Stomach smooth muscle (tissue), 2 donors: ENCODE data around the gene TRPM8.

Experiments
- H3K27ac ChIP-seq: one replicate; pipeline ENCODE4 v1.7.0; 2013; ENCODE audit warnings: mild to moderate bottlenecking, low read length, inconsistent platforms
- H3K27me3 ChIP-seq, 2 donors: one replicate each; pipeline ENCODE4 v1.7.0; 2013; ENCODE audit warnings: low read length in 2 of 2; ENCODE audit not compliant: insufficient read depth in 2 of 2, control insufficient read depth in 1 of 2
- H3K36me3 ChIP-seq, 2 donors: one replicate each; pipeline ENCODE4 v1.7.0; 2013; ENCODE audit warnings: low read length in 2 of 2; ENCODE audit not compliant: control insufficient read depth in 2 of 2, insufficient read depth in 2 of 2
- H3K4me1 ChIP-seq: one replicate; pipeline ENCODE4 v1.7.0; 2013; ENCODE audit warnings: low read length; ENCODE audit not compliant: control insufficient read depth, insufficient read depth
- H3K4me3 ChIP-seq, 2 donors: one replicate each; pipeline ENCODE4 v1.7.0; 2013; ENCODE audit warnings: low read length in 2 of 2
- H3K9ac ChIP-seq, 2 donors: one replicate each; pipeline ENCODE4 v1.7.0; 2013; ENCODE audit warnings: low read length in 2 of 2, mild to moderate bottlenecking in 1 of 2
- H3K9me3 ChIP-seq, 2 donors: one replicate each; pipeline ENCODE4 v1.7.0; 2013; ENCODE audit warnings: low read length in 2 of 2; ENCODE audit not compliant: control insufficient read depth in 2 of 2
- donor health status: healthy.
- donor health status: Pancreatic carcinoma.

The TRPM8 gene

DNA sequence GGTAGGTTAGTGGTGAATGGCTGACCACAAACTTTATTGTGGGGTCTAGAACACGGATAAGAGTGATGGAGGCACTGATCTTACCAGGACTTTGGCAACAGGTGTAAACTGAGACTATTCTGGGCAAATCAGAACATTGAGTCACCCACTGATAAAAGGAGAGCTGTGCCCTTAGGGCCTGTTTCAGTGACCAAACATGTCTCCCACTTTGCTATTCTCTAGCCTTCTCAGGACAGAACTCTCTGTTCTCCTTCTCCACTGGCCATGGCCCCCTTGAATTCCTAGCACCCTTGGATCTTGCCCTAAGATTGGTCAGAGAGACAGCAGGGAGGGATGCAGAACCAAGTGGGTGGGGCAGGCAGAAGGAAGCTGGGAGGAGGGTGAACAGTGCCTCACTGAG, 18.3 kb downstream of the TRPM8 start:
- no peak overlapping the region for H3K4me3 ChIP-seq
- no peak overlapping the region for H3K9ac ChIP-seq
- H3K4me1 ChIP-seq = no peaks in the 10 kb centered on the region
- H3K9me3 ChIP-seq = no peaks in the 10 kb centered on the region
- H3K27ac ChIP-seq = no peak overlapping the region
- H3K27me3 ChIP-seq = peaks cover 17 to 27% of the 10 kb centered on the region in 2 donors
- no peaks in the 10 kb centered on the region for H3K36me3 ChIP-seq

- peaks cover 14 to 27% of the 10 kb centered on the region in 2 donors for H3K27me3 ChIP-seq
- H3K27ac ChIP-seq = no peak overlapping the region
- H3K4me1 ChIP-seq = no peaks in the 10 kb centered on the region
- H3K4me3 ChIP-seq = no peak overlapping the region
- no peak overlapping the region for H3K9ac ChIP-seq
- H3K9me3 ChIP-seq = no peaks in the 10 kb centered on the region
- no peaks in the 10 kb centered on the region for H3K36me3 ChIP-seq
Measured at GRCh38 chr2:233936089-233936488, 18.9 kb downstream of the TRPM8 start.

- Histone ChIP-seq H3K27me3 (peaks cover 9 to 18% of the 10 kb centered on the region in 2 donors), H3K9ac (no peak overlapping the region), H3K36me3 (no peaks in the 10 kb centered on the region), H3K27ac (no peak overlapping the region), H3K4me3 (peak overlapping the region in 1 of 2 donors; percentile 35), H3K9me3 (peaks cover 0 to 3% of the 10 kb centered on the region in 2 donors), H3K4me1 (no peaks in the 10 kb centered on the region)
Measured at GRCh38 chr2:233938676-233939370, 21.6 kb downstream of the TRPM8 start.

- H3K4me1 ChIP-seq = no peaks in the 10 kb centered on the region
- no peak overlapping the region for H3K27ac ChIP-seq
- peaks cover 9 to 18% of the 10 kb centered on the region in 2 donors for H3K27me3 ChIP-seq
- peaks cover 0 to 3% of the 10 kb centered on the region in 2 donors for H3K9me3 ChIP-seq
- H3K4me3 ChIP-seq = no peak overlapping the region
- no peaks in the 10 kb centered on the region for H3K36me3 ChIP-seq
- H3K9ac ChIP-seq = no peak overlapping the region
Measured at GRCh38 chr2:233940376-233941276, 23.5 kb downstream of the TRPM8 start.

DNA sequence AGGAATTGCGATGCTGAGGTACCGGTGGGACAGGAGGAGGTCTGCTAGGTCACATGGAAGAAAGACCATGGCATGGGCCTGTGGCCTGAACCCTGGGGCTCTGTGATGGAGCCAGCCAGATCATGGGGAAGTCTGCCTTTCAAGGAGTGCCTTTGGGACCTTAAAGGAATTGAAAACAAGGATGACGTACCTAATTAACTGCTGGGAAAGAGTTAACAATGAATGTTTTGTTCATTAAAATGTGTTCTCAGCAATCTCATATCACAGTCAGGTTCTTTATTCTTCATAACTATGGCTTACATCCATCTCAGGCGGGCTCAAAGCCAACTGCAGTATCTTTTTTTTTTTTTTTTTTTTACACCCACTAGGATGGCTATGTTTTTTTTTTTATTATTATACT, 25.6 kb downstream of the TRPM8 start:
- Histone ChIP-seq H3K27ac (no peak overlapping the region), H3K9me3 (peaks cover 0 to 3% of the 10 kb centered on the region in 2 donors), H3K4me1 (no peaks in the 10 kb centered on the region), H3K4me3 (no peak overlapping the region), H3K27me3 (peaks cover 9 to 10% of the 10 kb centered on the region in 2 donors), H3K36me3 (no peaks in the 10 kb centered on the region), H3K9ac (no peak overlapping the region)

DNA sequence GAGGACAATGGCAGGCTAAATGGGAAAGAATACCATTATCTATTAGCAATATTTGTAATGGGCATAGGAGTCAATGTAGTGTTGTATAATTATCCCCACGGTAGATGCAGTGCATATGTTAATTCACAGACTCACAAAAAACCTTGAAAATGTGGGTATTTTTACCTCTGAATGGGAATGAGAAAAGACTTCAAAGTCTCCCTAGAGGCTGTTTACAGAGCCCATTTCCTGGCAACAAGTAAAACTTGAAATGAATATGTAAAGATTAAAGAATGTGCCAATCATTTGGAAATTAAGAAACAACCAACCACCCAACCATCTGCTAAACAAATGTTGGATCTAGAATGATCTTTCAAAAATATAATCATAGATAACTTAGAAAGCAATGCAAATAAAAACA, 27.1 kb downstream of the TRPM8 start:
- Histone ChIP-seq H3K9me3 (peaks cover 0 to 3% of the 10 kb centered on the region in 2 donors), H3K27ac (no peak overlapping the region), H3K9ac (no peak overlapping the region), H3K27me3 (peaks cover 0 to 2% of the 10 kb centered on the region in 2 donors), H3K4me1 (no peaks in the 10 kb centered on the region), H3K4me3 (no peak overlapping the region), H3K36me3 (no peaks in the 10 kb centered on the region)

DNA sequence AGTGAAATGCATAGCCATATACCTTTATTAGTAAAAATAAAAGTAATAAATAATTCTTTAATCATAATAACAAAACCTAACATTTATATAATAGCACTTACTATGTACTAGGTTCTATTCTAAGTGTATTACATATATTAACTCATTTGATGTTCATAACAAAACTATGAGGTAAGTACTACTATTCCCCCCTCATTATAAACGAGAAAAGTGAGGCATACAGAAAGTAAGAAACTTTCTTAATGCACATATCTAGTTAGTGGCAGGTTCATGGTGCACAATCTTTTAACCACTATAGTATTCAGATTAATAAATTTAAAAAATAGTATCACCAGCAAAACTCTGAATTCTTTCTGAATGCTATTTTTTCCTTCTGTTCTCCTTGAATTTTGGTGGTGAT, 27.5 kb downstream of the TRPM8 start:
- Histone ChIP-seq H3K9ac (no peak overlapping the region), H3K4me3 (no peak overlapping the region), H3K4me1 (no peaks in the 10 kb centered on the region), H3K36me3 (no peaks in the 10 kb centered on the region), H3K27ac (no peak overlapping the region), H3K9me3 (peaks cover 0 to 3% of the 10 kb centered on the region in 2 donors), H3K27me3 (peaks cover 0 to 2% of the 10 kb centered on the region in 2 donors)

- Histone ChIP-seq H3K36me3 (no peaks in the 10 kb centered on the region), H3K9me3 (peaks cover 0 to 3% of the 10 kb centered on the region in 2 donors), H3K4me1 (no peaks in the 10 kb centered on the region), H3K4me3 (no peak overlapping the region), H3K27ac (no peak overlapping the region), H3K27me3 (peaks cover 0 to 2% of the 10 kb centered on the region in 2 donors), H3K9ac (no peak overlapping the region)
Measured at GRCh38 chr2:233945146-233945545, 28.0 kb downstream of the TRPM8 start.

DNA sequence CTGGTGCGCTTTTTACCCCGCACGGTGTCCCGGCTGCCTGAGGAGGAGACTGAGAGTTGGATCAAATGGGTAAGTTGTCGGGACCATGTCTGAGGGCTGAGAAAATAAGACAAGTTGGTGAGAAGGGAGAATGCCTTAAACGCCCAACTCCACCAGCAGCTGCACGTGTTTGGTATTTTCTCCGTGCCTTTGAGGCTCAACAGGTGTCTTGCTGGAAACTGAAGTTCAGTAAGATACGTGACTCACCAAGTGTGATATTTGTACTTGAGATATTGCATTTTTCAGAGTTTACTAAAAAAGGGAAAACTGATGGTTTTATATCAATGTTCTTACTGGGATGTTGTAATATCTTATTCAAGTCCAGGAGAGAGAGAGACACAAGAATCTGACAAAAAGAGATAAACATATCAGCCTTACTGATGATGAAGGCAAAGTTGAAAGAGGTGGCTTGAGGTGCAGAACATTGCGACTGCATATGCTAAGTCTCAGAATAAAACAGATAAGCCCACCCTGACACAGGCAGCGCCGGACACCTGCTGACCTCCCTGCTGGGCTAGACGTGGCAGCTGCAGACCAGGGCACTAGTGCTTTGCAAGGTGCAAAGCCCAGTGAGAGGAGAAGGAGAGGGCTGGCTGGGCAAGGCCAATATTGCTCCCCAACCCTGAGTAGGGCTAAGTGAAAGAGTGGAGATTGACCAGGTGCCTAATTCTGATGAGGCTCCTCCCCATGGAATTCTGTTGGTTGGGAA, 33.1 kb downstream of the TRPM8 start:
- H3K36me3 ChIP-seq = no peaks in the 10 kb centered on the region
- H3K9me3 ChIP-seq = no peaks in the 10 kb centered on the region
- H3K27me3 ChIP-seq = no peaks in the 10 kb centered on the region
- H3K27ac ChIP-seq = no peak overlapping the region
- no peaks in the 10 kb centered on the region for H3K4me1 ChIP-seq
- no peak overlapping the region for H3K4me3 ChIP-seq
- no peak overlapping the region for H3K9ac ChIP-seq

DNA sequence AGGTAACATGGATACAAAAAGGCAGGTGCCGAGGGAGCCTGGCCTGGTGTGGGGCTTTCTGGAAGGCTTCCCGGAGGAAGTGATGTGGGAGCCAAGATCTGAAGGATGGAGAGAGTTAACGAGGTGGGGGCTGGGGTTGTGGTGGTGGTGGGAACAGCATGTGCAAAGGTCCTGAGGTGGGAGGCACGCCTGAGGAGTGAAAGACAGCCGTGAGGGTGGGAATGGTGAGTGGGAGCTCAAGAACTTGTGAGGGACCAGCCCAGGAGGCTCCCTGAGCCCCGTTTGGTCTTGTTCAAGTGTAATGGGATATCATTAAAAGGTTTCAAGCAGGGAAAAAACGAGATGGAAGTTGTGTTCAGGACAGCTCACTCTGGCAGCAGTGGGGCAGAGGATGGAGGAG, 35.2 kb downstream of the TRPM8 start:
- Histone ChIP-seq H3K4me1 (no peaks in the 10 kb centered on the region), H3K36me3 (no peaks in the 10 kb centered on the region), H3K9ac (no peak overlapping the region), H3K27me3 (no peaks in the 10 kb centered on the region), H3K9me3 (no peaks in the 10 kb centered on the region), H3K27ac (no peak overlapping the region), H3K4me3 (no peak overlapping the region)
